ENCODE measurements around the gene PDE2A.

DNA sequence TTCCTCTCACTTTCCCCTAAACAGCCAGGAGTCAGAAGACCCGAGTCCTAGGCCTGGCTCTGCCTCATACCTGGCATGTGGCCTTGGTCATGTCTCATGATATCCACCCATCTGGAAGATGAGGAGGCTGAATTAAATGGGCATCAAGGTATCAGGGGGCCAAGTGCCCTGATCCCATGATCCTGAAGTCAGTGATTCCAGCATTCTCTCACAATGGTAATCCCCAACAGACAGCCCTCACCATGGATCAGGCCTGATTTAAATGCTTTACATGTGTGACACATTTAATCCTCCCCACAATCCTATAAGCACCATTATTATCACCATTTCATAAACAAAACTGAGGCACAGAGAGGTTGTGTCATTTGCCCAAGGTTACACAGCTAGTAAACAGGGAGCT, 70.0 kb downstream of the PDE2A start:
- TF ChIP-seq, protein P1, sequence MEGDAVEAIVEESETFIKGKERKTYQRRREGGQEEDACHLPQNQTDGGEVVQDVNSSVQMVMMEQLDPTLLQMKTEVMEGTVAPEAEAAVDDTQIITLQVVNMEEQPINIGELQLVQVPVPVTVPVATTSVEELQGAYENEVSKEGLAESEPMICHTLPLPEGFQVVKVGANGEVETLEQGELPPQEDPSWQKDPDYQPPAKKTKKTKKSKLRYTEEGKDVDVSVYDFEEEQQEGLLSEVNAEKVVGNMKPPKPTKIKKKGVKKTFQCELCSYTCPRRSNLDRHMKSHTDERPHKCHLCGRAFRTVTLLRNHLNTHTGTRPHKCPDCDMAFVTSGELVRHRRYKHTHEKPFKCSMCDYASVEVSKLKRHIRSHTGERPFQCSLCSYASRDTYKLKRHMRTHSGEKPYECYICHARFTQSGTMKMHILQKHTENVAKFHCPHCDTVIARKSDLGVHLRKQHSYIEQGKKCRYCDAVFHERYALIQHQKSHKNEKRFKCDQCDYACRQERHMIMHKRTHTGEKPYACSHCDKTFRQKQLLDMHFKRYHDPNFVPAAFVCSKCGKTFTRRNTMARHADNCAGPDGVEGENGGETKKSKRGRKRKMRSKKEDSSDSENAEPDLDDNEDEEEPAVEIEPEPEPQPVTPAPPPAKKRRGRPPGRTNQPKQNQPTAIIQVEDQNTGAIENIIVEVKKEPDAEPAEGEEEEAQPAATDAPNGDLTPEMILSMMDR (IDR thresholded peaks at IDR 0.05 in 4 of 5, conservative IDR thresholded peaks at IDR 0.05 in 1 of 5) = no peak
- TF ChIP-seq POLR2A (IDR thresholded peaks at IDR 0.05) = no peak

Data from gastrocnemius medialis (tissue), 4 donors.